Jurkat, Clone E6-1 (cell line): ENCODE results near the gene OCIAD2. TPM values are rescaled to one million over a fixed set of nuclear protein-coding genes. Genes with fewer than 3 reads are reported as not detected.
"Not testable (repeated sequence)": the region's sequence is repeated elsewhere in the genome, so short reads cannot be mapped to it uniquely, and the experiment has no call there.

Experiments used
- DNase-seq: peaks from one replicate; pipeline ENCODE4 v3.0.0-alpha.2; 2011; ENCODE audit warnings: low read depth, low spot score
- H3K4me3 ChIP-seq: 2 replicates; pipeline ENCODE4 v1.5.1; 2011; ENCODE audit warnings: mild to moderate bottlenecking, low read length, control low read depth, moderate library complexity
- polyA plus RNA-seq: library from polyadenylated mRNA; unstranded; fragments of >200 nt; gene quantifications from one replicate; pipeline ENCODE4 v1.2.1, GENCODE V29; 2012; ENCODE audit warnings: missing spikeins; ENCODE audit not compliant: insufficient read length, insufficient read depth

OCIAD2 gene
- 296 TPM for polyA plus RNA-seq

- H3K4me3 ChIP-seq = peak within 1 kb of the TSS; percentile 68
- peak; percentile 88 for DNase-seq
These were observed at the start of gene OCIAD2 for GRCh38 chr4:48906206-48907173. OCIAD2 (minus strand) TSS chr4:48906774; CDS start chr4:48904549, 2,225 bp downstream.

DNA sequence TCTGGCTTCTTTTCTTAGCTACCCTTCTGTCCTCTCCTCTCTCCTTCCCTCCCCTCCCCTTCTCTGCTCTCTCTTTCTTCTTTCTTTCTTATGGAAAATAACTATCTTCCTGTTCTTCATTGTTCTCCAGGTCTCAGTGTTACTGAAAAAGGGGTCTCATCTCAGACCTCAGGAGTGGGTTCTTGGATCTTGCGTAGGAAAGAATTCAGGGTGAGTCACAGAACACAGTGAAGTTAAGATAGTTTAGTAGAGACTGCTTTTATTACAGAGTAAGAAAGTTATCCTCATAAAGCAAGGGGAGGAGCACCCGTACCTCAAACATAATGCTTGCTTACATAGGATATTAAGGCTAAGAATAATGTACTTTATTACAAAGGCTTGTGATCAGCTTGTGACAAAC is 47.7 kb upstream of the OCIAD2 start:
- no peak overlapping the region for H3K4me3 ChIP-seq
- DNase-seq = no peak

- H3K4me3 ChIP-seq = no peak overlapping the region
- DNase-seq = no peak
These were observed 43.1 kb upstream of the OCIAD2 start for GRCh38 chr4:48949518-48950219.

DNA sequence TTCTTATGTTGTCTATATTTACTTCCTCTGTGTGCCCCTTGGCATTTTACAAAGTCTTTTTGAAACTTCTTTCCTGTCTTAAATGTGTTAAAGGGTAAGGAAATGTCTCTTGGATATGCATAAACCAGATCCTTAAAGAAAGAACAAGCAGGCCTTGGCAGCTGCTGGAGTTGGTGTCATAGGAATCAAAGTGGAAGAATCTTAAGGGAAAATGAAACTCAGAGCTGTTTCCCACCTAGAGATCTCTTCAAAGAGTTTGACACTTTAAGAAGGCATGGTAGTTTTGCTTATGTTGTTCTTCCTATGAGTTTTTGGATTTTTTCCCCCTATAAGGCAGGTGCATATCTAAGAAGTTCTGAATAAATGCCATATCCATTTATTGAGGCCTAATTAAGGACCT is 42.5 kb upstream of the OCIAD2 start:
- no peak for DNase-seq
- no peak overlapping the region for H3K4me3 ChIP-seq

DNA sequence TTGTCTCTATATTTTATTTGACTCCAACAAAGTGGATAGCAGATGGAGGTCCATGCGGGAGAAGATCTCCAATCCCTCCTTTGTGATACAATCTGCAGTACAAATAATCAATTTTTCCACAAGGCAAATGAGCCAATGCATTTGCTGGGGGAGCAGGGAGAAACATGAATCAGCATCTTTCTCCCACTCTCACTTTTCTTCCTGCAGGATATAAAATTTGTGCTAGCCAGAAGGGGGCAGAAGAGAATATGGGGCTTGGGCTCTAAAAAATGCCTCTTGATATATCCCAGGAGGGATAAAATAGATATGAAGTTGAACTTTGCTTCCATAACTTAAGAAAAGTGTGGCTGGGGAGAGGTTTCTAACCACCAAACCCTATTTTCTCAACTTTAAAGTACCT is 41.2 kb upstream of the OCIAD2 start:
- no peak overlapping the region for H3K4me3 ChIP-seq
- no peak for DNase-seq

DNA sequence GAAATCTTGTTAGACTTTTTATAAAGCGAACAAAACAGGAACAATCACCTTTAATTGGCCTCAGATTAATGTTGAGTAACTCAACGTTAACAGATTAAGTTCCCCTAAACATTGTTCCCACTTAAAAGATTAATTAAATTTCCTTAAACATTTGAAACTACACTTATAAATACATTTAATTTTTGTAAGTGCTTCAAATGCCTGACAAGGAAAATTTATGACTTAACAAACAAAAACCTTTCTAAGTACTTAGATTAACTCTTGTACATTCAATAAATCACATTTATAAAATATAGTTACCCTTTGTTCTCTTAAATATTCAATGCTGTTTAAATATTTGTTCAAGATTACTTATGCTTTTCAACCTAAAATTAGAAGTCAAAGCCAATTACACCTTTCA is 39.4 kb upstream of the OCIAD2 start:
- DNase-seq = no peak
- H3K4me3 ChIP-seq = no peak overlapping the region

DNA sequence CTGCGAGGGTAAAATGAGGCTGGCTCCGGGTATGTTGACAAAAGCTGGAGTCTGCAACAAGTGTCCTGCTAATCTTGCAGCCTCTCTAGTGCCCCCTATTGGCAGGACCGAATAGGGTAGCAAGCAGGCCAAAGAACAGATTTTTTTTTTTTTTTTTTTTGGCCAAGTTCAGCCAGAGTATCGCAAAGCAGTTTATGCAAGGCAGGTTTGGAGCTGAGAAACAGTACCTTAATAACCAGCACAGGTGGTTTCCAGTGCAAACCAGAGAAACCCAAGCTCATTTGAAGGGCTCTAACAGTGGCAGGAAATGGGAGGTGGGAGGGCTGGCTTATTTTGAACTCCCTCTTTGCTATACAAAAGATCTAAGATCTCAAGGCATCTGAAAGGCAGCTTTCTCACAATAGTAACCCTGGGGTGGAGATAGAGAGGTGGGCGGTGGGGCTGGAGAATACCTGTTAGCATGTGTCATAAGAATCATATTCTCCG is 38.2 kb upstream of the OCIAD2 start:
- H3K4me3 ChIP-seq = no peak overlapping the region
- DNase-seq = peak; percentile 51

DNA sequence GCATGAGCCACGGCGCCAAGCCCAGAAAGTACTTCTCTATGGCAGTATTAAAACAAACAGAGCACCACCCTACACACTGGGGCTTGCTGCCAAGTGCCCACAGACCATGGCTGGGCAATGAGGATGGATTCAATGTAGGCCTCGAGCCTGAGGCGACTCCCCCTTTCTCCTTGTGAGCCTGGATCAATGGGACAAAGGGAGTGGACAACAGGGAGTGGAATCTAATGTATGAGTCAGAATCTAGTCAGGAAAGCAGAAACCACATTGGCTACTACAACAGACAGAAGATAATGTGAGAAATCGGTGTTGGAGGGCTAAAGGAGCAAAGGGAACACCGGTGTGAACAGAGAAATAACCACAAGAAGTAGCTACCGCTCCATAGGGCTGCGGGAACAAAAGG is 37.7 kb upstream of the OCIAD2 start:
- H3K4me3 ChIP-seq = no peak overlapping the region
- no peak for DNase-seq

DNA sequence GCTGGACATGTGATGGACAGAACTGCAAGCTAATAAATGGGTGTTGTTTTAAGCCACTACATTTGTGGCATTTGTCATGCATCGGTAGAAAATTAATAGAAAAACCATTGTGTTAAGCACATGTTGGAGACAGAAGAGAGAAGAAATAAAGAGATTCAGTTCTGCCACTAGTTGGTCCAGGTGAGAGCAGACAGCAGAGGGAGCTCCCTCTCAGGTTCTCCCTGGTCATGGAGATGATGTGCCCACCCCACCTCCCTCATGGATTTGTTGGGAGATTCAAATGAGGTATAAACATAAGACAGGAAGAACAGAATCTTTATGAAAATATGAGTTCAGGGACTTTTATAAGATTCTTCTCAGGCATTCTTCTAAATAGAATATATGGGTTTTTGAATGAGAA is 36.8 kb upstream of the OCIAD2 start:
- no peak overlapping the region for H3K4me3 ChIP-seq
- no peak for DNase-seq

DNA sequence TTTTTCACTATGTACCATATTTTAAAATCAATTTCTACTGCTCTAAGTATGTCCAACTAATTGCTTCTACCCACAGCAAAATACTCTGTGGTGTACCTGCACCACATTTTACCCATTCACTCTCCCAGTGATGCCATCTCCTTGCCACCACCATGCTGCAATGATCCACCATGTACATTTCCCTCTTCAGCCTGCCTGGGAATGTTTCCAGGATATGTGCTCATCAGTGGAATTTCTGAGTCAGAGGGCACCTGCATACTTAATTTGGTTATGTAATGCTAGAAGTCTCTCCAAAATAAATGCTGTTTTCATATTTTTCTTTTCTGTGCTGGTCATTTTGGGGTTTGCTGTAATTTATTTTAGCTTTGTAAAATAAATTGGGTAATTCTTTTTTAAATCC is 33.2 kb upstream of the OCIAD2 start:
- no peak for DNase-seq

GRCh38 chr4:48938831-48939230 is 32.3 kb upstream of the OCIAD2 start:
- DNase-seq = no peak

More for the DNA sequence above, 33.2 kb upstream of the OCIAD2 start:
- no peak overlapping the region for H3K4me3 ChIP-seq

GRCh38 chr4:48937033-48937432 is 30.5 kb upstream of the OCIAD2 start:
- DNase-seq = no peak
- H3K4me3 ChIP-seq = no peak overlapping the region

More at GRCh38 chr4:48938831-48939230, 32.3 kb upstream of the OCIAD2 start:
- no peak overlapping the region for H3K4me3 ChIP-seq

DNA sequence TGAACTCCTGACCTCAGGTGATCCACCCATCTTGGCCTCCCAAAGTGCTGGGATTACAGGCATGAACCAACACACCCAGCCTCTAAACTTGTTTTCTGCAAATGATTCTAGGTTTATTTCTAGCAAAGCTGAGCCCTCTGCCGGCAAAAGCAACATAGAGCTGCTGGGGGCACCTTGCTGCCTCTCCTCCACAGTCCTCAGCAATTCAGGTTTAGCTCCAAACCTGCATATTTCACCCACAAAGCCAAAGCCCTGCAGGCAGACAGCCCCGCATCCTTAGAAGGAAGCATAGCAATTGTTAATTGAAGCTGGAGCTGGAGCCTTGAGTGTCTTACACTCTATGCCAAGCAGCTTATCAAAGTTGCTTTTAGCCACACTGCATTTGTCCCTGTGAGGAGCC is 24.9 kb upstream of the OCIAD2 start:
- no peak for DNase-seq
- H3K4me3 ChIP-seq = no peak overlapping the region

- no peak for DNase-seq
- no peak overlapping the region for H3K4me3 ChIP-seq
These were observed 24.1 kb upstream of the OCIAD2 start for GRCh38 chr4:48930654-48931053.

DNA sequence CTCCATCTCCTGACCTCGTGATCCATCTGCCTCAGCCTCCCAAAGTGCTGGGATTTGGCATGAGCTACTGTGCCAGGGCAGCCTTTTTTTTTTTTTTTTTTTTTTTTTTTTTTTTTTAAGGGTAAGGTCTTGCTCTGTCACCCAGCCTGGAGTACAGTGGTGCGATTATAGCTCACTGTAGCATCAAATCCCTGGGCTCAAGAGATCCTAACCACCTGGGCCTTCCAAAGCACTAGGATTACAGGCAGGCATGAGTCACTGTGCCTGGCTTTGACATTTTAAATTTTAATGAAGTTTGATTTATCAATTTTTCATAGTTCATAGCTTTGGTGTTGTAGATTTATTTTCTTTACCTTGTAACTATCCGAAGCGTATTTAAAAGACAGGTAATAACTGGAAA is 17.8 kb upstream of the OCIAD2 start:
- H3K4me3 ChIP-seq = no peak overlapping the region
- no peak for DNase-seq

- peak; percentile 32 for DNase-seq
- H3K4me3 ChIP-seq = not testable (repeated sequence)
These were observed 16.5 kb upstream of the OCIAD2 start for GRCh38 chr4:48923065-48923464.

DNA sequence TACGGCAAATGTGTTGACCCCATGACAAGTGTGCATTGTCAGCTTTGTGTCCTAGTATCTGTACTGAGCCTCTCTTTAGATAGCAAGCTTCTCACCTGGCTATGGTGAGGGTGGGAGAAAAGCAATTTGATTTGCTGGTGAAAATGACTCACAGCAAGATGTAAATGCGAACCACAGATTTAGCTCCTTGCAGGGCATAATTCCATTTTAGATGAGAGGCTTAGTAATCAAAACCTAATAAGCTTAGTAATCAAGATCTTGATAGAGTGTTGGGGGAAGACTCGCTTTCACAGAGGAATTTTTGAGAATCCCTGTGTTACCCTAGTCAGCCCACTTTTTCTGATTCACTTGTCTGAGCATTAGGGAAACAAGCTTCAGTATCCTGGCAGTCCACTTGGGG is 7.7 kb upstream of the OCIAD2 start:
- H3K4me3 ChIP-seq = no peak overlapping the region
- DNase-seq = no peak

- no peak overlapping the region for H3K4me3 ChIP-seq
- no peak for DNase-seq
These were observed 6.8 kb upstream of the OCIAD2 start for GRCh38 chr4:48913346-48913745.

GRCh38 chr4:48912349-48912748 is 5.8 kb upstream of the OCIAD2 start:
- no peak overlapping the region for H3K4me3 ChIP-seq
- no peak for DNase-seq

DNA sequence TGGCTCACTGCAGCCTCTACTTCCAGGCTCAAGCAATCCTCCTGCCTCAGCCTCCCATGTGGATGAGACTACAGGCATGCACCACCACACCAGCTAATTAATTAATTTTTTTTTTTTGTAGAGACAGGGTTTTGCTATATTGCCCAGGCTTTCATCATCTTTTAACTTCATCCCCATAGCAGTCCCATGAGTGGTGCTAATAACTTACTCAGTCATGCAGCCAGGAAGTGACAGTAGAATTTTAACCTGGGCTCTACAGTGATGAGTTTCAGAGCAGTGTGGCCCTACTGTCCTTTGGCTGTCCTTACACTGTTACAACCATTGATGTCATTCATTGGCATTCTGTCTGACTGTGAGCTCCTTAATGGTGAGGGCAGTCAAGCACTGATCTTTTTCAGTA is 3.9 kb upstream of the OCIAD2 start:
- H3K4me3 ChIP-seq = no peak overlapping the region
- no peak for DNase-seq
